Measurements from ENCODE around the gene TECPR2. TPM values are rescaled to one million over a fixed set of nuclear protein-coding genes. Genes with fewer than 3 reads are reported as not detected.

Gene TECPR2
- total and polyA plus RNA-seq, 2 experiments from 2014 or later, result 9.2 to 37.4 TPM

- H3K27me3 ChIP-seq, result no peaks in the 10 kb centered on the region
- H3K4me1 ChIP-seq (ENCODE audit: low read depth), result peaks cover 5% of the 10 kb centered on the region
- no peak overlapping the region for H3K4me3 ChIP-seq
- no peak for TF ChIP-seq CTCF (IDR thresholded peaks at IDR 0.05; ENCODE audit: low read depth, low read length)
- no peak for DNase-seq (ENCODE audit: low read depth in 1 of 2, low spot score in 1 of 2)
- H3K27ac ChIP-seq, result no peak overlapping the region
- peaks cover 19% of the 10 kb centered on the region for H3K36me3 ChIP-seq
- no peaks in the 10 kb centered on the region for H3K9me3 ChIP-seq (ENCODE audit: low read depth)
These were observed 3.4 kb upstream of the TECPR2 start for GRCh38 chr14:102359341-102359740.

GRCh38 chr14:102360388-102360787 lies 2.4 kb upstream of the TECPR2 start:
- peaks cover 5% of the 10 kb centered on the region for H3K4me1 ChIP-seq (ENCODE audit: low read depth)

GRCh38 chr14:102362084-102362483 lies 657 bp upstream of the TECPR2 start:
- Histone ChIP-seq H3K36me3 (peaks cover 3% of the 10 kb centered on the region), H3K27me3 (no peaks in the 10 kb centered on the region), H3K9me3 (ENCODE audit: low read depth) (no peaks in the 10 kb centered on the region), H3K27ac (peak overlapping the region; percentile 76), H3K4me1 (ENCODE audit: low read depth) (peaks cover 5% of the 10 kb centered on the region), H3K4me3 (peak overlapping the region; percentile 63)
- DNase-seq (ENCODE audit: low read depth in 1 of 2, low spot score in 1 of 2), result no peak
- TF ChIP-seq CTCF (IDR thresholded peaks at IDR 0.05; ENCODE audit: low read depth, low read length), result no peak

More at GRCh38 chr14:102360388-102360787, 2.4 kb upstream of the TECPR2 start:
- Histone ChIP-seq H3K36me3 (peaks cover 10% of the 10 kb centered on the region), H3K27ac (no peak overlapping the region), H3K27me3 (no peaks in the 10 kb centered on the region), H3K9me3 (ENCODE audit: low read depth) (no peaks in the 10 kb centered on the region), H3K4me3 (no peak overlapping the region)
- no peak for TF ChIP-seq CTCF (IDR thresholded peaks at IDR 0.05; ENCODE audit: low read depth, low read length)
- DNase-seq (ENCODE audit: low read depth in 1 of 2, low spot score in 1 of 2), result no peak

GRCh38 chr14:102363182-102363943 lies 622 bp downstream of the TECPR2 start:
- no peak for TF ChIP-seq CTCF (IDR thresholded peaks at IDR 0.05; ENCODE audit: low read depth, low read length)
- Histone ChIP-seq H3K27ac (peak overlapping the region; percentile 76), H3K4me1 (ENCODE audit: low read depth) (peaks cover 5% of the 10 kb centered on the region), H3K4me3 (peak overlapping the region; percentile 63), H3K36me3 (peaks cover 3% of the 10 kb centered on the region), H3K9me3 (ENCODE audit: low read depth) (no peaks in the 10 kb centered on the region), H3K27me3 (no peaks in the 10 kb centered on the region)
- peak in 1 of 2 donors; percentile 34 for DNase-seq (ENCODE audit: low read depth in 1 of 2, low spot score in 1 of 2)

GRCh38 chr14:102370305-102370809 lies 7.6 kb downstream of the TECPR2 start:
- H3K36me3 ChIP-seq, result no peaks in the 10 kb centered on the region
- no peaks in the 10 kb centered on the region for H3K9me3 ChIP-seq (ENCODE audit: low read depth)
- DNase-seq (ENCODE audit: low read depth in 1 of 2, low spot score in 1 of 2), result peak; percentile 31 to 55
- TF ChIP-seq CTCF (IDR thresholded peaks at IDR 0.05; ENCODE audit: low read depth, low read length), result no peak
- no peaks in the 10 kb centered on the region for H3K4me1 ChIP-seq (ENCODE audit: low read depth)
- no peak overlapping the region for H3K4me3 ChIP-seq
- peak overlapping the region; percentile 62 for H3K27ac ChIP-seq
- H3K27me3 ChIP-seq, result no peaks in the 10 kb centered on the region

All from cardiac muscle cell (in vitro differentiated cells and primary cell).